Endothelial cell of umbilical vein (primary cell): ENCODE data around the gene PTGES3.

Experiments
- EZH2 ChIP-seq: IDR thresholded peaks from 2 replicates; pipeline ENCODE4 v1.6.1; 2012; ENCODE audit warnings: borderline replicate concordance, low read depth, mild to moderate bottlenecking, moderate library complexity, low read length, inconsistent platforms; ENCODE audit not compliant: severe bottlenecking
- POLR2A ChIP-seq: IDR thresholded peaks from 2 replicates; pipeline ENCODE4 v1.6.1; 2012; ENCODE audit warnings: low read depth, mild to moderate bottlenecking, control low read depth, low read length
- POLR2AphosphoS5 ChIP-seq: IDR thresholded peaks from 2 replicates; pipeline ENCODE4 v1.6.1; 2012; ENCODE audit warnings: low read depth, mild to moderate bottlenecking, control low read depth, low read length, moderate library complexity; ENCODE audit not compliant: insufficient read depth
- TF ChIP-seq, protein P1 (sequence below), 2 donors: IDR thresholded peaks; 1 replicate in 1 of 2; 2 replicates in 1 of 2; pipeline ENCODE4 v1.5.1; 2011; ENCODE audit warnings: low read length in 2 of 2, mild to moderate bottlenecking in 2 of 2, moderate library complexity in 2 of 2, control low read depth in 1 of 2, inconsistent platforms in 1 of 2, low read depth in 1 of 2; ENCODE audit not compliant: insufficient read depth in 1 of 2; ENCODE audit errors: extremely low read depth in 1 of 2

DNA sequence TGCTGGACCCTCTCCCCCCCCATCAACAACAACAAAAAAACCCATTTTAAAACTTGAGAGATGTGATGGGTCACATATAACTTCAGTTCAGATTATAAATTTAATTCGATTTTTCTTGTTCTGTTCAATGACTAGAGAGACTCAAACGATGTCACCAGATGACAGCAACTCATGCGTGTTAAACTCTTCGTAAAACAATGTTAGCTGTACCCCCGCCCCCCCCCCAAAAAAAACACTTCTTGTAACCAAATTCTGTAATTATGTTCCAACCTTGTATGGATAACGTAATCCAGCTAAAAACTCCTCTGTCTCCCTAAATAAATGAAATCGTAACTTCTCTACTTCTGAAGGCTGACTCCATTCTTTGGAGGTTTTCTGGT, 37.6 kb upstream of the PTGES3 start:
- no peak for TF ChIP-seq POLR2A
- TF ChIP-seq, protein P1, sequence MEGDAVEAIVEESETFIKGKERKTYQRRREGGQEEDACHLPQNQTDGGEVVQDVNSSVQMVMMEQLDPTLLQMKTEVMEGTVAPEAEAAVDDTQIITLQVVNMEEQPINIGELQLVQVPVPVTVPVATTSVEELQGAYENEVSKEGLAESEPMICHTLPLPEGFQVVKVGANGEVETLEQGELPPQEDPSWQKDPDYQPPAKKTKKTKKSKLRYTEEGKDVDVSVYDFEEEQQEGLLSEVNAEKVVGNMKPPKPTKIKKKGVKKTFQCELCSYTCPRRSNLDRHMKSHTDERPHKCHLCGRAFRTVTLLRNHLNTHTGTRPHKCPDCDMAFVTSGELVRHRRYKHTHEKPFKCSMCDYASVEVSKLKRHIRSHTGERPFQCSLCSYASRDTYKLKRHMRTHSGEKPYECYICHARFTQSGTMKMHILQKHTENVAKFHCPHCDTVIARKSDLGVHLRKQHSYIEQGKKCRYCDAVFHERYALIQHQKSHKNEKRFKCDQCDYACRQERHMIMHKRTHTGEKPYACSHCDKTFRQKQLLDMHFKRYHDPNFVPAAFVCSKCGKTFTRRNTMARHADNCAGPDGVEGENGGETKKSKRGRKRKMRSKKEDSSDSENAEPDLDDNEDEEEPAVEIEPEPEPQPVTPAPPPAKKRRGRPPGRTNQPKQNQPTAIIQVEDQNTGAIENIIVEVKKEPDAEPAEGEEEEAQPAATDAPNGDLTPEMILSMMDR (IDR thresholded peaks at IDR 0.05; ENCODE audit: extremely low read depth in 1 of 2, insufficient read depth in 1 of 2, low read depth in 1 of 2, low read length in 2 of 2), result no peak
- TF ChIP-seq EZH2, result no peak
- TF ChIP-seq POLR2AphosphoS5, result no peak
